Measurements from ENCODE around the gene LRP1B.

LRP1B gene

GRCh38 chr2:141301551-141301950, 829.3 kb downstream of the LRP1B start:
- Histone ChIP-seq H3K36me3 (replicated peaks; ENCODE audit: insufficient read depth, low read length) (no peaks in the 10 kb centered on the region), H3K79me2 (ENCODE audit: low read length) (no peaks in the 10 kb centered on the region), H3K4me1 (ENCODE audit: low read length) (no peaks in the 10 kb centered on the region), H3K27ac (ENCODE audit: low read length) (no peak overlapping the region), H3K4me2 (ENCODE audit: low read depth, low read length) (no peak overlapping the region), H3K9ac (ENCODE audit: low read length) (no peak overlapping the region), H3K27me3 (replicated peaks; ENCODE audit: insufficient read depth, low read length) (no peaks in the 10 kb centered on the region), H3K9me3 (replicated peaks; ENCODE audit: insufficient read depth, low read length) (no peaks in the 10 kb centered on the region), H3K9me2 (replicated peaks; ENCODE audit: insufficient read depth, low read length) (no peaks in the 10 kb centered on the region), H2AFZ (ENCODE audit: low read length) (no peak overlapping the region), H4K20me1 (ENCODE audit: insufficient read depth, low read length) (no peaks in the 10 kb centered on the region), H3F3A (ENCODE audit: insufficient read depth, low read length) (no peaks in the 10 kb centered on the region), H3K4me3 (ENCODE audit: low read length) (no peak overlapping the region)
- DNase-seq = no peak
- TF ChIP-seq EZH2 (optimal IDR thresholded peaks at IDR 0.05; ENCODE audit: low read depth, low read length) (no peak), CTCF (IDR thresholded peaks at IDR 0.05; ENCODE audit: low read length) (no peak), EZH2phosphoT487 (IDR thresholded peaks at IDR 0.05; ENCODE audit: low read length) (no peak)

- Histone ChIP-seq H4K20me1 (ENCODE audit: insufficient read depth, low read length) (no peaks in the 10 kb centered on the region), H3K79me2 (ENCODE audit: low read length) (no peaks in the 10 kb centered on the region), H3K9me3 (replicated peaks; ENCODE audit: insufficient read depth, low read length) (no peaks in the 10 kb centered on the region), H3F3A (ENCODE audit: insufficient read depth, low read length) (no peaks in the 10 kb centered on the region), H3K27me3 (replicated peaks; ENCODE audit: insufficient read depth, low read length) (no peaks in the 10 kb centered on the region), H3K4me2 (ENCODE audit: low read depth, low read length) (no peak overlapping the region), H3K9ac (ENCODE audit: low read length) (no peak overlapping the region), H3K4me1 (ENCODE audit: low read length) (no peaks in the 10 kb centered on the region), H3K36me3 (replicated peaks; ENCODE audit: insufficient read depth, low read length) (no peaks in the 10 kb centered on the region), H3K4me3 (ENCODE audit: low read length) (no peak overlapping the region), H3K27ac (ENCODE audit: low read length) (no peak overlapping the region), H3K9me2 (replicated peaks; ENCODE audit: insufficient read depth, low read length) (no peaks in the 10 kb centered on the region), H2AFZ (ENCODE audit: low read length) (no peak overlapping the region)
- no peak for TF ChIP-seq EZH2phosphoT487 (IDR thresholded peaks at IDR 0.05; ENCODE audit: low read length)
- no peak for TF ChIP-seq EZH2 (optimal IDR thresholded peaks at IDR 0.05; ENCODE audit: low read depth, low read length)
- no peak for TF ChIP-seq CTCF (IDR thresholded peaks at IDR 0.05; ENCODE audit: low read length)
- DNase-seq = no peak
Measured at GRCh38 chr2:141280037-141280436, 850.8 kb downstream of the LRP1B start.

- Histone ChIP-seq H3K4me3 (ENCODE audit: low read length) (no peak overlapping the region), H3K4me1 (ENCODE audit: low read length) (no peaks in the 10 kb centered on the region), H3K4me2 (ENCODE audit: low read depth, low read length) (no peak overlapping the region), H3K27me3 (replicated peaks; ENCODE audit: insufficient read depth, low read length) (no peaks in the 10 kb centered on the region), H3K9me3 (replicated peaks; ENCODE audit: insufficient read depth, low read length) (no peaks in the 10 kb centered on the region), H4K20me1 (ENCODE audit: insufficient read depth, low read length) (no peaks in the 10 kb centered on the region), H3K79me2 (ENCODE audit: low read length) (no peaks in the 10 kb centered on the region), H3K9ac (ENCODE audit: low read length) (no peak overlapping the region), H2AFZ (ENCODE audit: low read length) (no peak overlapping the region), H3K27ac (ENCODE audit: low read length) (no peak overlapping the region), H3F3A (ENCODE audit: insufficient read depth, low read length) (no peaks in the 10 kb centered on the region), H3K9me2 (replicated peaks; ENCODE audit: insufficient read depth, low read length) (no peaks in the 10 kb centered on the region), H3K36me3 (replicated peaks; ENCODE audit: insufficient read depth, low read length) (no peaks in the 10 kb centered on the region)
- TF ChIP-seq EZH2 (optimal IDR thresholded peaks at IDR 0.05; ENCODE audit: low read depth, low read length) (no peak), EZH2phosphoT487 (IDR thresholded peaks at IDR 0.05; ENCODE audit: low read length) (no peak), CTCF (IDR thresholded peaks at IDR 0.05; ENCODE audit: low read length) (no peak)
- DNase-seq = no peak
Measured at GRCh38 chr2:141271346-141271745, 859.5 kb downstream of the LRP1B start.
